ENCODE measurements around the gene CA10.

Gene CA10

GRCh38 chr17:51588063-51588462, 570.5 kb downstream of the CA10 start:
- H3K4me1 ChIP-seq (ENCODE audit: control insufficient read depth, insufficient read depth, low read length) = no peaks in the 10 kb centered on the region
- H3K36me3 ChIP-seq (ENCODE audit: control insufficient read depth, insufficient read depth, low read length) = no peaks in the 10 kb centered on the region
- no peak overlapping the region for H3K4me3 ChIP-seq (ENCODE audit: low read depth, low read length)
- no peaks in the 10 kb centered on the region for H3K9me3 ChIP-seq (ENCODE audit: control insufficient read depth, insufficient read depth, low read length)
- no peak overlapping the region for H3K9ac ChIP-seq (ENCODE audit: low read depth, low read length)
- no peaks in the 10 kb centered on the region for H3K27me3 ChIP-seq (ENCODE audit: control insufficient read depth, insufficient read depth, low read length)

GRCh38 chr17:51587516-51587915, 571.0 kb downstream of the CA10 start:
- no peaks in the 10 kb centered on the region for H3K27me3 ChIP-seq (ENCODE audit: control insufficient read depth, insufficient read depth, low read length)
- no peak overlapping the region for H3K9ac ChIP-seq (ENCODE audit: low read depth, low read length)
- H3K36me3 ChIP-seq (ENCODE audit: control insufficient read depth, insufficient read depth, low read length) = no peaks in the 10 kb centered on the region
- H3K9me3 ChIP-seq (ENCODE audit: control insufficient read depth, insufficient read depth, low read length) = no peaks in the 10 kb centered on the region
- H3K4me3 ChIP-seq (ENCODE audit: low read depth, low read length) = no peak overlapping the region
- no peaks in the 10 kb centered on the region for H3K4me1 ChIP-seq (ENCODE audit: control insufficient read depth, insufficient read depth, low read length)

GRCh38 chr17:51585514-51586104, 572.9 kb downstream of the CA10 start:
- Histone ChIP-seq H3K4me3 (ENCODE audit: low read depth, low read length) (no peak overlapping the region), H3K9ac (ENCODE audit: low read depth, low read length) (no peak overlapping the region), H3K9me3 (ENCODE audit: control insufficient read depth, insufficient read depth, low read length) (no peaks in the 10 kb centered on the region), H3K27me3 (ENCODE audit: control insufficient read depth, insufficient read depth, low read length) (no peaks in the 10 kb centered on the region), H3K4me1 (ENCODE audit: control insufficient read depth, insufficient read depth, low read length) (no peaks in the 10 kb centered on the region), H3K36me3 (ENCODE audit: control insufficient read depth, insufficient read depth, low read length) (no peaks in the 10 kb centered on the region)

GRCh38 chr17:51580869-51581268, 577.6 kb downstream of the CA10 start:
- Histone ChIP-seq H3K9me3 (ENCODE audit: control insufficient read depth, insufficient read depth, low read length) (no peaks in the 10 kb centered on the region), H3K36me3 (ENCODE audit: control insufficient read depth, insufficient read depth, low read length) (no peaks in the 10 kb centered on the region), H3K9ac (ENCODE audit: low read depth, low read length) (no peak overlapping the region), H3K4me3 (ENCODE audit: low read depth, low read length) (no peak overlapping the region), H3K27me3 (ENCODE audit: control insufficient read depth, insufficient read depth, low read length) (no peaks in the 10 kb centered on the region), H3K4me1 (ENCODE audit: control insufficient read depth, insufficient read depth, low read length) (no peaks in the 10 kb centered on the region)

All from iPS-15b (cell line).